ENCODE measurements around the gene IL15. TPM values are rescaled to one million over a fixed set of nuclear protein-coding genes. Genes with fewer than 3 reads are reported as not detected.
A peak's percentile ranks its signal among the peaks of the same experiment; 100 is the strongest.

The IL15 gene
- polyA plus RNA-seq, 2 of the 4 experiments (the other 2 are of a cell fraction) = 14.1 to 32.3 TPM

DNA sequence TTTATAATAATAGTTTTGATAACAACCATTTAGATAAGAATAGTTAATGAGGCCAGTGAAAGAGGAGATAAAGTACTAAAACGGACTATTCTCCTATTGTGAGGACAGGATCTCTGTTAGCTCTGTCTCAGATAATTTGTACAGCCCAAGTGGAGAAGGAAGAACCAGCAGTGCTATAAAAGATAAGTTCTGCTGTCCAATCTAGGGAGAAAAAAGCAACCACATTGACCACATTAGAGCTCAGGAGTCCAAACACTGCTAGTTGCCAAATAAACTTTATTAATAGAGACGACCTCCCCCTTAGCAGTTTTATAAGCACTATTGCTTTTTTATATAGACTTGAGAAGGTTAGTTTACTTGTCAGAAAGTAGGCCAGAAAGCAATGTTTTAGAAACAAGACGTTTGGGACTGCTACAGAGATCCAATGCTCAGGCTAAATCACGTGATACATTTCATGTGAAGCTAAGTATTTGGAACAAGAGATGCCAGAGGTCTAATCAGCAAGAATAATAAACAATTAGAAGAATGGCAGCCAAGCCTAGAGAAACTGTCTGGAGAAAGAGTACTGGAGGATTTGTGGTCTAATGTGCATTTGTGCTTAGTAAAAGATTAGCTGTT is 15.9 kb downstream of the IL15 start:
- H3K9me3 ChIP-seq = no peaks in the 10 kb centered on the region
- DNase-seq (ENCODE audit: low read depth in 1 of 2, low spot score in 1 of 2) (no peak), ATAC-seq (no peak), FAIRE-seq (no peak)
- ChIA-PET CTCF (interaction anchor here (0.5 to 1.5 kb wide), 3 partner anchors 68 to 1738 kb away, joined by 3 to 5 read pairs (median 3); no protein-coding TSS in a partner anchor), POLR2A (no interaction called here)
- peaks cover 50% of the 10 kb centered on the region for H3K4me1 ChIP-seq
- 0 out of 6 replicates have a peak overlapping the region, but pooled peaks of 1 of the 2 experiments have one; percentile 31 for H3K27ac ChIP-seq
- no peak overlapping the region for H3K4me2 ChIP-seq
- TF ChIP-seq JUN (IDR thresholded peaks at IDR 0.05) (no peak), EHMT2 (IDR thresholded peaks at IDR 0.05; ENCODE audit: low read depth) (no peak), TP53 (CRISPR knock-in tag; IDR thresholded peaks at IDR 0.05) (no peak), ESRRA (IDR thresholded peaks at IDR 0.05; ENCODE audit: borderline replicate concordance, low read length) (no peak), KDM5A (IDR thresholded peaks at IDR 0.05) (no peak), CHD4 (IDR thresholded peaks at IDR 0.05; ENCODE audit: borderline replicate concordance) (no peak), ZNF302 (CRISPR knock-in tag; IDR thresholded peaks at IDR 0.05) (no peak), RNF2 (IDR thresholded peaks at IDR 0.05; ENCODE audit: borderline replicate concordance, low read depth) (no peak), FOSL2 (IDR thresholded peaks at IDR 0.05) (no peak), FOSL2 (CRISPR knock-in tag; IDR thresholded peaks at IDR 0.05) (no peak), MAZ (IDR thresholded peaks at IDR 0.05; ENCODE audit: borderline replicate concordance, low read depth, low read length) (no peak), NR3C1 (IDR thresholded peaks at IDR 0.05) (no peak), SMC3 (IDR thresholded peaks at IDR 0.05) (no peak), EHF (CRISPR knock-in tag; IDR thresholded peaks at IDR 0.05) (no peak)
- TF ChIP-seq, protein P1, sequence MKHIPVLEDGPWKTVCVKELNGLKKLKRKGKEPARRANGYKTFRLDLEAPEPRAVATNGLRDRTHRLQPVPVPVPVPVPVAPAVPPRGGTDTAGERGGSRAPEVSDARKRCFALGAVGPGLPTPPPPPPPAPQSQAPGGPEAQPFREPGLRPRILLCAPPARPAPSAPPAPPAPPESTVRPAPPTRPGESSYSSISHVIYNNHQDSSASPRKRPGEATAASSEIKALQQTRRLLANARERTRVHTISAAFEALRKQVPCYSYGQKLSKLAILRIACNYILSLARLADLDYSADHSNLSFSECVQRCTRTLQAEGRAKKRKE (CRISPR knock-in tag; IDR thresholded peaks at IDR 0.05; ENCODE audit: low read depth) = no peak
- TF ChIP-seq, protein P2, sequence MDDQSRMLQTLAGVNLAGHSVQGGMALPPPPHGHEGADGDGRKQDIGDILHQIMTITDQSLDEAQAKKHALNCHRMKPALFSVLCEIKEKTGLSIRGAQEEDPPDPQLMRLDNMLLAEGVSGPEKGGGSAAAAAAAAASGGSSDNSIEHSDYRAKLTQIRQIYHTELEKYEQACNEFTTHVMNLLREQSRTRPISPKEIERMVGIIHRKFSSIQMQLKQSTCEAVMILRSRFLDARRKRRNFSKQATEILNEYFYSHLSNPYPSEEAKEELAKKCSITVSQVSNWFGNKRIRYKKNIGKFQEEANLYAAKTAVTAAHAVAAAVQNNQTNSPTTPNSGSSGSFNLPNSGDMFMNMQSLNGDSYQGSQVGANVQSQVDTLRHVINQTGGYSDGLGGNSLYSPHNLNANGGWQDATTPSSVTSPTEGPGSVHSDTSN (IDR thresholded peaks at IDR 0.05) = no peak
- TF ChIP-seq, protein P3, sequence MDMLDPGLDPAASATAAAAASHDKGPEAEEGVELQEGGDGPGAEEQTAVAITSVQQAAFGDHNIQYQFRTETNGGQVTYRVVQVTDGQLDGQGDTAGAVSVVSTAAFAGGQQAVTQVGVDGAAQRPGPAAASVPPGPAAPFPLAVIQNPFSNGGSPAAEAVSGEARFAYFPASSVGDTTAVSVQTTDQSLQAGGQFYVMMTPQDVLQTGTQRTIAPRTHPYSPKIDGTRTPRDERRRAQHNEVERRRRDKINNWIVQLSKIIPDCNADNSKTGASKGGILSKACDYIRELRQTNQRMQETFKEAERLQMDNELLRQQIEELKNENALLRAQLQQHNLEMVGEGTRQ (IDR thresholded peaks at IDR 0.05) = no peak
- no peak overlapping the region for H3K4me3 ChIP-seq
- 72% methylated on average over 4 of the region's 4 CpGs for WGBS (ENCODE audit: missing lambda C conversion rate)

DNA sequence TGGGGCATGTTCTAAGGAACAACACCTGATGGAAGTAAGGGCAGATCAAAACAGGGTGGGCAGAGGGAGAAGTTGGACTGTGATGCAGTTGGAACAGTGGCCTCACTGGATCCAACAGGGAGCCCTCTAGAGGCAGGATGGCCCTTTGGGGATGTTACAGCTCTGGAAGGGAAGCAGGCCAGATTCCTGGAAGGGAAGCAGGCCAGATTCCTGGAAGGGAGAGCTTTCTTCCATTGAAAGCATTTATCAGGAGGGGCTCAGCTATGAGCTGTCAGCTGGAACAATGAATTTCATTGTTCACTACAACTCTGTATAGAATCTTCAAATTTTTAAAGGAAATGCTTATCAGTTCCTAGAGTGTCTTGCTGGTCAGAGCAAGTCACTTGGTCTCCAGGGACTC is 17.7 kb downstream of the IL15 start:
- no peak overlapping the region for H3K4me3 ChIP-seq
- CTCF ChIA-PET = interaction anchor here (0.6 kb wide), 1 partner anchor 198 kb away, joined by 4 read pairs; no protein-coding TSS in a partner anchor
- no peak for FAIRE-seq
- H3K4me1 ChIP-seq = peaks cover 41% of the 10 kb centered on the region; the same call in 2 of the 3 replicates
- POLR2A ChIA-PET = no interaction called here
- TF ChIP-seq RAD21 (conservative IDR thresholded peaks at IDR 0.05 in 1 of 2, IDR thresholded peaks at IDR 0.05 in 1 of 2) (peak; percentile 13 to 41; a peak in 2 of 5 replicates), SMC3 (IDR thresholded peaks at IDR 0.05) (0 out of 3 replicates have a peak, but pooled peaks have one; percentile 16), PHF8 (IDR thresholded peaks at IDR 0.05; ENCODE audit: borderline replicate concordance, low read depth) (no peak), RNF2 (IDR thresholded peaks at IDR 0.05; ENCODE audit: borderline replicate concordance, low read depth) (no peak), EHF (CRISPR knock-in tag; IDR thresholded peaks at IDR 0.05) (no peak), HOXA7 (CRISPR knock-in tag; IDR thresholded peaks at IDR 0.05) (no peak), CBX2 (IDR thresholded peaks at IDR 0.05; ENCODE audit: borderline replicate concordance, low read depth) (no peak), ZSCAN20 (CRISPR knock-in tag; IDR thresholded peaks at IDR 0.05) (no peak), BHLHE40 (IDR thresholded peaks at IDR 0.05; ENCODE audit: low read depth, low read length) (no peak), JUN (IDR thresholded peaks at IDR 0.05) (no peak)
- TF ChIP-seq, protein P4, sequence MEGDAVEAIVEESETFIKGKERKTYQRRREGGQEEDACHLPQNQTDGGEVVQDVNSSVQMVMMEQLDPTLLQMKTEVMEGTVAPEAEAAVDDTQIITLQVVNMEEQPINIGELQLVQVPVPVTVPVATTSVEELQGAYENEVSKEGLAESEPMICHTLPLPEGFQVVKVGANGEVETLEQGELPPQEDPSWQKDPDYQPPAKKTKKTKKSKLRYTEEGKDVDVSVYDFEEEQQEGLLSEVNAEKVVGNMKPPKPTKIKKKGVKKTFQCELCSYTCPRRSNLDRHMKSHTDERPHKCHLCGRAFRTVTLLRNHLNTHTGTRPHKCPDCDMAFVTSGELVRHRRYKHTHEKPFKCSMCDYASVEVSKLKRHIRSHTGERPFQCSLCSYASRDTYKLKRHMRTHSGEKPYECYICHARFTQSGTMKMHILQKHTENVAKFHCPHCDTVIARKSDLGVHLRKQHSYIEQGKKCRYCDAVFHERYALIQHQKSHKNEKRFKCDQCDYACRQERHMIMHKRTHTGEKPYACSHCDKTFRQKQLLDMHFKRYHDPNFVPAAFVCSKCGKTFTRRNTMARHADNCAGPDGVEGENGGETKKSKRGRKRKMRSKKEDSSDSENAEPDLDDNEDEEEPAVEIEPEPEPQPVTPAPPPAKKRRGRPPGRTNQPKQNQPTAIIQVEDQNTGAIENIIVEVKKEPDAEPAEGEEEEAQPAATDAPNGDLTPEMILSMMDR (IDR thresholded peaks at IDR 0.05) = peak; percentile 20; the same call in 2 of the 3 replicates
- TF ChIP-seq, protein P5, sequence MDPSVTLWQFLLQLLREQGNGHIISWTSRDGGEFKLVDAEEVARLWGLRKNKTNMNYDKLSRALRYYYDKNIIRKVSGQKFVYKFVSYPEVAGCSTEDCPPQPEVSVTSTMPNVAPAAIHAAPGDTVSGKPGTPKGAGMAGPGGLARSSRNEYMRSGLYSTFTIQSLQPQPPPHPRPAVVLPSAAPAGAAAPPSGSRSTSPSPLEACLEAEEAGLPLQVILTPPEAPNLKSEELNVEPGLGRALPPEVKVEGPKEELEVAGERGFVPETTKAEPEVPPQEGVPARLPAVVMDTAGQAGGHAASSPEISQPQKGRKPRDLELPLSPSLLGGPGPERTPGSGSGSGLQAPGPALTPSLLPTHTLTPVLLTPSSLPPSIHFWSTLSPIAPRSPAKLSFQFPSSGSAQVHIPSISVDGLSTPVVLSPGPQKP (IDR thresholded peaks at IDR 0.05; ENCODE audit: low read depth, low read length) = no peak
- no peak overlapping the region for H3K4me2 ChIP-seq
- H3K9me3 ChIP-seq = no peaks in the 10 kb centered on the region
- H3K27ac ChIP-seq = peak overlapping the region in 1 of 2 experiments; percentile 53; a peak in 2 of 6 replicates
- DNase-seq (ENCODE audit: low read depth in 1 of 2, low spot score in 1 of 2) = peak in 1 of 2 experiments; percentile 38
- ATAC-seq = peak in 1 of 2 experiments; percentile 77; a peak in 4 of 6 replicates

All from A549 (cell line).